HCT116 (cell line): ENCODE data around the gene RHEB. TPM values are rescaled to one million over a fixed set of nuclear protein-coding genes. Genes with fewer than 3 reads are reported as not detected.

Source experiments
- ATAC-seq: fragments of 200-7000 bp; cut with Tn5 transposase; 2 replicates; pipeline ENCODE4 v1.9.1; 2020; ENCODE audit warnings: mild to moderate bottlenecking, moderate library complexity
- BruUV-seq: library from RNA; stranded (reverse); fragments of 400-500 nt; replicated peaks from 2 replicates; lab custom pipeline; 2021; lab: Mats Ljungman, UMichigan
- CTCF ChIA-PET: fragments of 300-600 bp; sonication (Branson Sonifier 250); formaldehyde crosslinking; loops from one replicate; lab custom pipeline; 2021; ENCODE audit warnings: antibody characterized with exemption; lab: Charles Lee
- POLR2A ChIA-PET: fragments of 300-600, 350-600 bp; sonication (Branson Sonifier 250); formaldehyde crosslinking; loops from one replicate; lab custom pipeline; 2021; ENCODE audit warnings: antibody characterized with exemption; lab: Charles Lee
- RAD21 ChIA-PET, 2 experiments: fragments of 300-600 bp; sonication (Branson Sonifier 250); formaldehyde crosslinking; loops; one replicate each; lab custom pipeline; 2023; ENCODE audit warnings: low total read pairs in 2 of 2; ENCODE audit not compliant: uncharacterized antibody in 2 of 2, unreplicated experiment in 2 of 2, low non-redundant PET in 1 of 2; lab: Charles Lee
- DNase-seq: peaks from one replicate; pipeline ENCODE4 v3.0.0-alpha.2; 2010; ENCODE audit warnings: low read depth, low spot score
- H2AFZ ChIP-seq: fragments of 200-600 bp; shearing (Covaris generic), sonication (generic); 2 replicates; pipeline ENCODE4 v1.6.1; 2017; ENCODE audit warnings: low read depth, mixed run types, mixed read lengths, antibody characterized with exemption, low read length; ENCODE audit not compliant: poor library complexity, severe bottlenecking
- H3K27ac ChIP-seq: 2 replicates; pipeline ENCODE4 v1.5.1; 2012; ENCODE audit warnings: low read depth, low read length
- H3K27me3 ChIP-seq: fragments of 200-600 bp; sonication (generic); 2 replicates; pipeline ENCODE4 v1.6.1; 2016; ENCODE audit warnings: mixed run types, low read length, mixed read lengths; ENCODE audit not compliant: insufficient read depth
- H3K36me3 ChIP-seq, 2 experiments: fragments of 200-500 bp in 1 of 2; fragments of 200-600 bp in 1 of 2; sonication (Bioruptor generic) in 1 of 2; sonication (generic) in 1 of 2; 2 replicates each; pipeline versions ENCODE4 v1.5.1 to v1.6.1; 2014 to 2016; ENCODE audit warnings: low read length in 2 of 2, inconsistent platforms in 1 of 2, mixed read lengths in 1 of 2, mixed run types in 1 of 2; ENCODE audit not compliant: insufficient read depth in 2 of 2, control insufficient read depth in 1 of 2
- H3K4me1 ChIP-seq, 2 experiments: fragments of 200-600 bp in 1 of 2; sonication (generic) in 1 of 2; 2 replicates each; pipeline versions ENCODE4 v1.5.1 to v1.6.1; 2012 to 2017; ENCODE audit warnings: low read length in 2 of 2, inconsistent platforms in 1 of 2, mild to moderate bottlenecking in 1 of 2, mixed read lengths in 1 of 2, mixed run types in 1 of 2, moderate library complexity in 1 of 2; ENCODE audit not compliant: insufficient read depth in 2 of 2, control insufficient read depth in 1 of 2
- H3K4me2 ChIP-seq: fragments of 200-600 bp; sonication (generic); 2 replicates; pipeline ENCODE4 v1.6.1; 2017; ENCODE audit warnings: mixed run types, low read length, mixed read lengths
- H3K4me3 ChIP-seq, 2 experiments: fragments of 200-600 bp in 1 of 2; sonication (generic) in 1 of 2; replicated peaks in 1 of 2; 2 replicates each; pipeline ENCODE4 v1.5.1; 2011 to 2016; ENCODE audit warnings: low read length in 2 of 2, control low read depth in 1 of 2, low read depth in 1 of 2, mild to moderate bottlenecking in 1 of 2, mixed read lengths in 1 of 2, mixed run types in 1 of 2
- H3K79me2 ChIP-seq: fragments of 200-600 bp; sonication (generic); 2 replicates; pipeline ENCODE4 v1.6.1; 2017; ENCODE audit warnings: mild to moderate bottlenecking, mixed run types, low read length, moderate library complexity, mixed read lengths; ENCODE audit not compliant: insufficient read depth
- H3K9ac ChIP-seq: fragments of 200-600 bp; sonication (generic); 2 replicates; pipeline ENCODE4 v1.6.1; 2016; ENCODE audit warnings: low read length, mixed read lengths
- H3K9me2 ChIP-seq: fragments of 200-600 bp; sonication (generic), shearing (Covaris generic); 2 replicates; pipeline ENCODE4 v1.6.1; 2017; ENCODE audit warnings: mixed run types, mild to moderate bottlenecking, moderate library complexity; ENCODE audit not compliant: insufficient read depth
- H3K9me3 ChIP-seq, 2 experiments: fragments of 200-500 bp in 1 of 2; fragments of 200-600 bp in 1 of 2; sonication (Bioruptor generic) in 1 of 2; sonication (generic) in 1 of 2; 2 replicates each; pipeline ENCODE4 v1.6.1; 2014 to 2017; ENCODE audit warnings: low read length in 2 of 2, mixed read lengths in 2 of 2, inconsistent platforms in 1 of 2, low read depth in 1 of 2, mild to moderate bottlenecking in 1 of 2, mixed run types in 1 of 2, moderate library complexity in 1 of 2; ENCODE audit not compliant: control insufficient read depth in 1 of 2, insufficient read depth in 1 of 2
- H4K20me1 ChIP-seq: fragments of 200-600 bp; sonication (generic), shearing (Covaris generic); 2 replicates; pipeline ENCODE4 v1.6.1; 2017; ENCODE audit warnings: mixed run types, mild to moderate bottlenecking, moderate library complexity; ENCODE audit not compliant: insufficient read depth
- CBX3 ChIP-seq: IDR thresholded peaks from 2 replicates; pipeline ENCODE4 v1.6.1; 2012; ENCODE audit warnings: low read depth
- CEBPB ChIP-seq: IDR thresholded peaks from 2 replicates; pipeline ENCODE4 v1.6.1; 2012; ENCODE audit warnings: low read depth
- CTCF ChIP-seq, 3 experiments: fragments of 200-600 bp in 1 of 3; sonication (generic) in 1 of 3; IDR thresholded peaks in 2 of 3; conservative IDR thresholded peaks in 1 of 3; 2 replicates each; pipeline ENCODE4 v1.5.1; 2012 to 2017; ENCODE audit warnings: low read depth in 2 of 3, low read length in 2 of 3, antibody characterized with exemption in 1 of 3, borderline replicate concordance in 1 of 3, control low read depth in 1 of 3, mild to moderate bottlenecking in 1 of 3, mixed read lengths in 1 of 3, mixed run types in 1 of 3, moderate library complexity in 1 of 3; ENCODE audit not compliant: insufficient read depth in 1 of 3
- EGR1 ChIP-seq: IDR thresholded peaks from 2 replicates; pipeline ENCODE4 v1.6.1; 2012; ENCODE audit warnings: low read depth
- ELF1 ChIP-seq: IDR thresholded peaks from 2 replicates; pipeline ENCODE4 v1.6.1; 2012; ENCODE audit warnings: low read depth, borderline replicate concordance
- EZH2phosphoT487 ChIP-seq: fragments of 200-600 bp; IDR thresholded peaks from 2 replicates; pipeline ENCODE4 v1.6.1; 2018; ENCODE audit warnings: antibody characterized with exemption, borderline replicate concordance
- FOSL1 ChIP-seq: IDR thresholded peaks from 2 replicates; pipeline ENCODE4 v1.6.1; 2012; ENCODE audit warnings: low read depth
- POLR2A ChIP-seq: IDR thresholded peaks from 2 replicates; pipeline ENCODE4 v1.7.0; 2011; ENCODE audit warnings: borderline replicate concordance; ENCODE audit not compliant: insufficient read depth, insufficient read length; ENCODE audit errors: extremely low read depth
- POLR2AphosphoS5 ChIP-seq: IDR thresholded peaks from 2 replicates; pipeline ENCODE4 v1.6.1; 2011; ENCODE audit warnings: mild to moderate bottlenecking, low read depth, low read length, moderate library complexity
- REST ChIP-seq: IDR thresholded peaks from 2 replicates; pipeline ENCODE4 v1.6.1; 2012; ENCODE audit warnings: low read depth
- SIN3A ChIP-seq: IDR thresholded peaks from 2 replicates; pipeline ENCODE4 v1.6.1; 2012; ENCODE audit warnings: low read depth
- SP1 ChIP-seq: IDR thresholded peaks from 2 replicates; pipeline ENCODE4 v1.6.1; 2012; ENCODE audit warnings: low read depth
- SRF ChIP-seq: IDR thresholded peaks from 2 replicates; pipeline ENCODE4 v1.6.1; 2012; ENCODE audit warnings: low read depth
- YY1 ChIP-seq: IDR thresholded peaks from 2 replicates; pipeline ENCODE4 v1.6.1; 2011; ENCODE audit warnings: low read length, low read depth, moderate library complexity, mild to moderate bottlenecking; ENCODE audit not compliant: insufficient replicate concordance; ENCODE audit errors: extremely low read depth
- ZFX ChIP-seq: fragments of 450-650 bp; IDR thresholded peaks from 2 replicates; pipeline ENCODE4 v1.6.1; 2017
- ZNF274 ChIP-seq: fragments of 200-500 bp; sonication (Bioruptor generic); IDR thresholded peaks from 2 replicates; pipeline ENCODE4 v1.6.1; 2014; ENCODE audit warnings: mild to moderate bottlenecking, low read depth, low read length, inconsistent platforms
- intact Hi-C: fragments of 100-400 bp; cut with micrococcal nuclease; formaldehyde crosslinking; loops from 2 replicates; pipeline ENCODE4 v1.10.0; 2022
- total RNA-seq: library from RNA; stranded (reverse); gene quantifications from one replicate; pipeline ENCODE4 v1.2.1, GENCODE V29; 2021; ENCODE audit not compliant: unreplicated experiment

Gene RHEB
- total RNA-seq, 1 experiment from 2014 or later: 114 TPM

GRCh38 chr7:151549083-151549482 is 29.4 kb upstream of the RHEB start:
- BruUV-seq: no TSS peak
- Histone ChIP-seq H3K27ac (no peak overlapping the region), H3K9me3 (no peaks in the 10 kb centered on the region), H3K9me2 (no peaks in the 10 kb centered on the region), H2AFZ (no peak overlapping the region), H3K79me2 (no peaks in the 10 kb centered on the region), H3K4me3 (no peak overlapping the region), H3K4me1 (peaks cover 8 to 23% of the 10 kb centered on the region in 2 experiments; a peak in 3 of 4 replicates), H3K36me3 (no peaks in the 10 kb centered on the region), H3K4me2 (no peak overlapping the region), H4K20me1 (no peaks in the 10 kb centered on the region), H3K9ac (no peak overlapping the region)
- intact Hi-C loops: no loop called here
- CTCF ChIA-PET: no interaction called here
- no peak for ATAC-seq
- RAD21 ChIA-PET: no interaction called here
- POLR2A ChIA-PET: no interaction called here
- TF ChIP-seq ZFX (no peak), SIN3A (no peak), POLR2A (no peak), EGR1 (no peak), SRF (no peak), YY1 (no peak), ZNF274 (no peak), POLR2AphosphoS5 (no peak), CTCF (IDR thresholded peaks at IDR 0.05 in 2 of 3, conservative IDR thresholded peaks at IDR 0.05 in 1 of 3; ENCODE audit: borderline replicate concordance in 1 of 3, insufficient read depth in 1 of 3, low read depth in 2 of 3, low read length in 2 of 3) (no peak), SP1 (no peak), ELF1 (no peak), CBX3 (no peak), REST (no peak), CEBPB (no peak), FOSL1 (no peak), EZH2phosphoT487 (no peak)
- TF ChIP-seq, all 23 proteins: peak for 0
- no peak for DNase-seq
- H3K27me3 ChIP-seq: no peaks in the 10 kb centered on the region
